Loucy (cell line): ENCODE results near the gene NTN5.

Experiments used
- CTCF ChIP-seq: fragments of 200-600 bp; sonication (generic); conservative IDR thresholded peaks from 2 replicates; pipeline ENCODE4 v1.5.1; 2014; ENCODE audit warnings: mild to moderate bottlenecking, antibody characterized with exemption, low read length
- EZH2phosphoT487 ChIP-seq: fragments of 200-600 bp; IDR thresholded peaks from 2 replicates; pipeline ENCODE4 v1.6.1; 2018; ENCODE audit warnings: antibody characterized with exemption, mild to moderate bottlenecking, moderate library complexity, borderline replicate concordance

GRCh38 chr19:48695743-48696352 is 23.0 kb upstream of the NTN5 start, which contains the start of gene FUT2:
- TF ChIP-seq EZH2phosphoT487 (no peak), CTCF (no peak)
